ENCODE measurements around the gene MT1F. TPM values are rescaled to one million over a fixed set of nuclear protein-coding genes. Genes with fewer than 3 reads are reported as not detected.
A peak's percentile ranks its signal among the peaks of the same experiment; 100 is the strongest.
"Not testable (repeated sequence)": the region's sequence is repeated elsewhere in the genome, so short reads cannot be mapped to it uniquely, and the experiment has no call there.

Gene MT1F
- total RNA-seq, 2 donors from 2014 or later, result 3.3 to 8.8 TPM

DNA sequence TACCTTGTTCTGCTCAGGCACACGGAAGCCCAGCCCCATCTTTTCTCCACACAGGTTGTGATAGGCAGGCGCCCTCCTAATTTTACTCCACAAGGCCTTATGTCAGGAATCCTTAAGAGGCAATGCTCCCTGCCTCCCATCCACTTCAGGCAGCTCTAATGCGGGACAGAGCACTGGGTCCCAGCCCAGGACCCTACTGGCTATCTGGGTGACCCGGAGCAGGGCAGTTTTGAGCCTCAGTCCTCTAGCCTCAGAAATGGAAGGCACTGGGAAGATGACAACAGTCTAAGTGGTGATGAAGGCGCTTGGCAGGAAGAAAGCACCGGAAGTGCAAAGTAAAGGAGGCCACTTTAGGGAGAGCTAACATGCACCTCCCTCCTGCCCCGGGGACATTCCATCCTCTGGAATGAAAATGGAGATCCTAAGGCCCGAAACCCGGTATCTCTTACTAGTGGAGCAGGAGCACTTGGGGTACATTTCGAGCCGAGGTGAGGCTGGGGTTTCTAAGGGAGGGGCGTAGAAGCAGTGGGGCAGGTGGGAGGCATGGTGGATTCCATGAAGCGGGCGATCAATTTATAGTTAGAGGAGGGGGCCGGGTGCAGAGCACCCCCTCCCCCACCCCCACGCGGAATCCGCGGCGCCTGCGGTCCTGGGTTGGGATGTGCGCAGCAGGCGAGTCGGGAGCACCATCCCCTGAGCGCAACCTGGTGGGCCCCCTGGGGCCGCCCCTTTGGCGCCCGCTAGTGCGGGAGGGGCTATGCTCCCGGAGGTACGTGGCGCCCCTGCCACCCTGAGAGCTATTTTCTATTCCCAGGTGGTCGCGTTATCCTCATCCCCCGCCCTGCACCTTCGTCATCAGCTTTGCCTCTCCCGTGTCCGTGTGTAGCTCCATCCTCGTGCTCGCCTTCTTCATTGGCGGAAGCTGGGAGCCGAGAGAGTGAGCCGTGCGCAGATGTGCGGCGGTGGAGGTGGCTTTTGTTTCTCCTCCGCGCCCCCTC lies 4.9 kb downstream of the MT1F start:
- peaks cover 23% of the 10 kb centered on the region for H3K4me1 Mint-ChIP-seq
- no peaks in the 10 kb centered on the region for H3K9me3 ChIP-seq (ENCODE audit: control insufficient read depth, low read length, poor library complexity, severe bottlenecking)
- peak; percentile 72 for ATAC-seq
- no peak for DNase-seq
- H3K27ac Mint-ChIP-seq, result peak overlapping the region; percentile 83
- H3K36me3 Mint-ChIP-seq (ENCODE audit: low read depth), result no peaks in the 10 kb centered on the region
- H3K27me3 Mint-ChIP-seq, result peaks cover 6% of the 10 kb centered on the region
- H3K4me3 Mint-ChIP-seq, result peak overlapping the region; percentile 90

DNA sequence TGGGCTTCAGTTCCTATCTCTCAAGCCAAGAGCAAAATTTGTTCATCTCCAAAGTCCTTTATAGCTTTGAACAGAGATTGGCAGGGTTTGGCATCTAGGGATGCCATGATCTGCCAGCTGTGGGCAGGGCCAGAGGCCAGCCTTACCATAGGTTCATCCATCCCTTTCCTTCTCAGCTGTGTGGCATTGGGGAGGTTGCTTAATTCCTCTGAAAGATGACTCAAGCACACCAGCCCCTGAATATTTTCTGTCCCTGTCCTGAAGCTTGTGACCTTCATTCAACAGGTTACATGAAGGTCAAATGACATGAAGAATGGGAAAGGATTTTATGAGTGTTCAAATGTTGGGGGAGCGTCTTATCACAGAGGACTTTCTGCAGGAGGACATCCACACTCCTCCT lies 6.7 kb downstream of the MT1F start:
- H3K27me3 Mint-ChIP-seq, result peaks cover 24% of the 10 kb centered on the region
- H3K36me3 Mint-ChIP-seq (ENCODE audit: low read depth), result peaks cover 2% of the 10 kb centered on the region
- H3K4me1 Mint-ChIP-seq, result peaks cover 23% of the 10 kb centered on the region
- no peak for DNase-seq
- ATAC-seq, result no peak
- no peaks in the 10 kb centered on the region for H3K9me3 ChIP-seq (ENCODE audit: control insufficient read depth, low read length, poor library complexity, severe bottlenecking)
- H3K4me3 Mint-ChIP-seq, result no peak overlapping the region
- no peak overlapping the region for H3K27ac Mint-ChIP-seq

DNA sequence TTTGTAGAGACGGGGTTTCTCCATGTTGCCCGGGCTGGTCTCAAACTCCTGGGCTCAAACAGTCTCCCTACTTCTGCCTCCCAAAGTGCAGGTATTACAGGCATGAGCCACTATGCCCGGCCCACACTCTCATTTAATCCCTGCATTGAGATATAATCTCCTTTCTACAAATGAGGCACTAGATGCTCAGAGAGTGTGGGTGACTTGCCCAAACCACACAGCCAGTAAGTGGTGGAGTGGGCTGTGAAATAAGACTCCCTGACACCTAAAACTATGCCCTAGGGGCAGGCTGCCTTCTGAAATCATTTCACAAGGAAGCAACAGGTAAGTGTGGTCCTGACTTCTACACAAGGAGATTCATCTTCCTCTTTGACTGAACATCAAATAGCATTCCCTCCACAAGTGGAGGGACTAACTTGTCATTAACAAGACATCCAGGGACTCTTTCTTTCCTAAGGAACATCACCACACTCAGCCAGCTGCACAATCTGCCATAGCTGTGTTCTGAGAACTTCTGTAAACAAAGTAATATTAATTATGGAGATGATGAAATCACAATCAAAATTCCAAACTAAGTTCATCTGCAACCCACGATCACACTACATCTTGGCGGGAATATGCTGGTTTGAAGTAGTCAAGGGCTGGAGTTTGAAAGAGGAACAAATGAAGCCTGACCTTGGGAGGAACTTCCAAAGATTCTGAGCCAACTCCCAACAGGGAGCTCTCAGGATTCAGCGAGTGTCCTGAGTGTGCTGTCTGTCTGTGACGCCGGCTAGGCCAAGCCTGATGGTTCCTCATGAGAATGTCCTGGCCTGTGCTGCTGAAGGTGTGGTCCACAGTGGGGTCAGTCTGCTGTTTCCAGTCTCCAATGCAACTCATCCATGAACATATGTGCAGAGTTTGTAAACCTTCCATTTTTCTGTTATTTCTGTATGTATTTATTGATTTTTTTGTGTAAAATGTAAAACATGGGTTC lies 7.8 kb downstream of the MT1F start:
- not testable (repeated sequence) for H3K36me3 Mint-ChIP-seq (ENCODE audit: low read depth); H3K4me3 Mint-ChIP-seq; H3K9me3 ChIP-seq (ENCODE audit: control insufficient read depth, low read length, poor library complexity, severe bottlenecking); DNase-seq; H3K27ac Mint-ChIP-seq; ATAC-seq
- H3K27me3 Mint-ChIP-seq, result peaks cover 35% of the 10 kb centered on the region
- peaks cover 26% of the 10 kb centered on the region for H3K4me1 Mint-ChIP-seq

DNA sequence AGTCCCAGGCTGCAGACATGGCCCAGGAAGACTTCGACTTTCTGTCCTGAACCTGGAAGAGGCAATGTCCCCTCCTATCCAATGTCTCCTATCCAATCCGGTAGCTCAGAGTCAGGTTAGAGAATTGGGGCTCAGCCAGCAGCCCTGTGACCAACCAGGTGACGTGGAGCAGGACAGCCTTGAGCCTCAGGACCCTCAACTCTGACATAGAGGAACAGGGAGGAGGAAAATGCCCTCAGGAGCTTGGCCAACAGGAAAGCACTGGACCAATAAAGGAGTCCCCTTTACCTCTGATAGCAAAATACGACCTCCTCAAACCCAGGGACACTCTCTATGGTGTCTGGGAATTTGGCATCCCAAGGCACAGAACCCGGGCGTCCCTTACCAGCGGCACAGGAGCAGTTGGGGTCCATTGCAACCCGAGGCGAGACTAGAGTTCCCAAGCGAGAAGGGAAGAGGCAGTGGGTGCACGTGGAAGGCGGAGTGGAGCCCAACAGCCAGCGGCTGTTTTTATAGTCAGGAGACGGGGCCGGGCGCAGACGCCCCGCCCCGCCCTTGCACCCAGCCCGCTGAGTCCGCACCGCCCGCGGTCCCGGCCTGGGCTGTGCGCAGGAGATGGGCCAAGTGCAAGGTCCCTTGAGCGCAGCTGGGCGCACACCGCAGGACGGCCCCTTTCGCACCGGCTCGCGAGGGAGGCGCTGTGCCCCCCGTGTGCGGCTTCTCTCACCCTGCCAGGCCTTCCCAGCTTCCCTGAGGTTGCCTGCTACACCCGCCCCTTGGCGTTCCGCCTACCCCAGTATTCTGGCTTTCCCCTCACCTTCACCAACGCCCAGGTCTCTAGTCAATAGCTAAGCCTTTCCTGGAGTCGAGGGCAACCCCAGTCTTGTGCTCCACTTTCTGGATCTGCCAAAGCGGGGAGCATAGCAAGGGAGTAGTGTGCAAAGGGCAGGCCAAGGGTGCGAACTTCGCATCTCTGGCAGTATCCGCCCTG lies 10.1 kb downstream of the MT1F start, which contains the start of gene MT1G:
MT1G (minus strand) TSS at position 485 of the 991 bp plus-strand sequence; CDS start at position 413, 72 bp downstream.
- ATAC-seq (peak; percentile 58), DNase-seq (no peak)
- no peaks in the 10 kb centered on the region for H3K9me3 ChIP-seq (ENCODE audit: control insufficient read depth, low read length, poor library complexity, severe bottlenecking)
- peaks cover 21% of the 10 kb centered on the region for H3K4me1 Mint-ChIP-seq
- H3K36me3 Mint-ChIP-seq (ENCODE audit: low read depth), result peaks cover 2% of the 10 kb centered on the region
- peak within 1 kb of the TSS; percentile 71 for H3K4me3 Mint-ChIP-seq
- H3K27ac Mint-ChIP-seq, result no peak within 1 kb of the TSS
- H3K27me3 Mint-ChIP-seq, result peaks cover 45% of the 10 kb centered on the region

DNA sequence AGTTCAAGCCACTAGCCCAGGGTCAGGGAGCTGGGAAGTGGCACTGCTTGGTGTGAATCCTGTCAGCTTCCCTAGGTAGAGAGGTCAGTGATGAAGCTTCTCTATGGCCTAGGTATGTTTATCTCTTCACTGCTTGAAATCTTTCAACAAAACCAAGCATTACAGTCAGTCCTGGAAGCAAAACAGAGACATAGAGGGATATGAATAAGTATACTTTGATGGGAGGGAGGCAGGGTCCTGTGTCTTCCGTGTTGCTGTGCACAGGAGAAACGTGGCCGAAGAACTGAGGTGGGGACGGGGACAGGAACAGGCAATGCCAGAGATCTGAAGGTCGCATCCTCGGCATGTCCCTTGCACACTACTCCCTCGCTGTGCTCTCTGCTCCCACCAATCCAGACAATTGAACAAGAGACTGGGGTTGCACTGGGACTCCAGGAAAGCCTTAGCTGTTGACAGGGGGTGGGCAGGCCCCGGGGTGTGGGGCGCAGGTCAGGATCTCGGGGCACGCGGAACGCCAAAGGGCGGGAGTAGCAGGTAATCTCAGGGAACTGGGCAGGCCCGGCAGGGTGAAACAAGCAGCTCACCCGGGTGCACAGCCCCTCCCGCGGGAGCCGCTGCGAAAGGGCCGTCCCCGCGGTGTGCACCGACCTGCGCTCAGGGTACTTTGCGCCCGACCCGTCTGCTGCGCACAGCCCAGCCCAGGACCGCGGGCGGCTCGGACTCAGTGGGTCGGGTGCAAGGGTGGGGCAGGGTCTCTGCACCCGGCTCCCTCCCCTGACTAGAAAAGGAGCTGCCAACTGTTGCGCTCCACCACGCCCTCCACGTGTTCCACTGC lies 11.5 kb downstream of the MT1F start, which contains the start of gene MT1H:
MT1H (plus strand) TSS at position 810 of the 835 bp plus-strand sequence. CDS start 71 bp downstream, outside the sequence.
- ATAC-seq, result peak; percentile 40
- DNase-seq, result no peak
- Mint-ChIP-seq H3K27ac (no peak within 1 kb of the TSS), H3K36me3 (ENCODE audit: low read depth) (peaks cover 2% of the 10 kb centered on the region), H3K4me1 (peaks cover 16% of the 10 kb centered on the region), H3K4me3 (peak within 1 kb of the TSS; percentile 71), H3K27me3 (peaks cover 55% of the 10 kb centered on the region)
- H3K9me3 ChIP-seq (ENCODE audit: control insufficient read depth, low read length, poor library complexity, severe bottlenecking), result no peaks in the 10 kb centered on the region

DNA sequence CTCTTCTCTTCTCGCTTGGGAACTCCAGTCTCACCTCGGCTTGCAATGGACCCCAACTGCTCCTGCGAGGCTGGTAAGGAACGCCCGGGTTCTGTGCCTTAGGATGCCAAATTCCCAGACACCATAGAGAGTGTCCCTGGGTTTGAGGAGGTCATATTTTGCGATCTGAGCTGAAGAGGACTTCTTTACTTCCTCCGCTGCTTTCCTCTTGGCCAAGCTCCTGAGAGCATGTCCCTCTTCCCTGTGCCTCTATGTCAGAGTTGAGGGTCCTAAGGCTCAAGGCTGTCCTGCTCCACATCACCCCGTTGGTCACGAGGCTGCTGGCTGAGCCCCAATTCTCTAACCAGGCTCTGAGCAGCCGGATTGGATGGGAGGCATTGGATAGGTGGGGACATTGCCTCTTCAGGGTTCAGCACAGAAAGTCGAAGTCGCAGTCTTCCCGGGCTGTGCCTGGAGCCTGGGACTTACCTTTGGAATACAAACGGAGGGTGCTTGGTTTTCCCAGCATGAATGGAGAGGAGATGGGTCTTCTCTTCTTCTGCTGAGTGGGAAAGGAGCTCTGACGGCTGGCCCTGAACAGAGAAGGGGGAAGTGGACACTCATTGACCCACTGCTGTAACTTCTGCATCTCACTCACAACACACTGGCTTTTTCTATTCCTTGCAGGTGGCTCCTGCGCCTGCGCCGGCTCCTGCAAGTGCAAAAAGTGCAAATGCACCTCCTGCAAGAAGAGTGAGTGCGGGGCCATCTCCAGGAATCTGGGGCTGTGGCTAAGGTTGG lies 12.3 kb downstream of the MT1F start:
- Mint-ChIP-seq H3K36me3 (ENCODE audit: low read depth) (peaks cover 2% of the 10 kb centered on the region), H3K27ac (no peak overlapping the region), H3K4me3 (peak overlapping the region; percentile 31), H3K27me3 (peaks cover 60% of the 10 kb centered on the region), H3K4me1 (peaks cover 18% of the 10 kb centered on the region)
- ATAC-seq (no peak), DNase-seq (no peak)
- no peaks in the 10 kb centered on the region for H3K9me3 ChIP-seq (ENCODE audit: control insufficient read depth, low read length, poor library complexity, severe bottlenecking)

DNA sequence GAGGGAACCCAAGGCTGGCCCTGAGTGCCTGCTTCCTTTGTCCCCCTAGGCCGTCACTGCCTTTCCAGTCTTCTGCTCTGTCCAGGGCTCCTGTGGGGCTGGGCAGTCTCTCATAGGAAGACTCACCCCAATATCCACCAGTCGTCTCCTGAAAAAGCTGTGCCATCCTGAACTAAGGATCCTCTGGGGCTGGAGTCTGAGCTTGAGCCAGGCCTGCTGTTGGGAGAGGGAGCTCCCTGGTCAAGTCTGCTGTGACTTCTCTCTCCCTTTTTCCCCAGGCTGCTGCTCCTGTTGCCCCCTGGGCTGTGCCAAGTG lies 12.8 kb downstream of the MT1F start:
- ATAC-seq, result no peak
- Mint-ChIP-seq H3K4me1 (peaks cover 20% of the 10 kb centered on the region), H3K36me3 (ENCODE audit: low read depth) (peaks cover 2% of the 10 kb centered on the region), H3K27ac (no peak overlapping the region), H3K27me3 (peaks cover 65% of the 10 kb centered on the region), H3K4me3 (no peak overlapping the region)
- no peaks in the 10 kb centered on the region for H3K9me3 ChIP-seq (ENCODE audit: control insufficient read depth, low read length, poor library complexity, severe bottlenecking)
- DNase-seq, result no peak

DNA sequence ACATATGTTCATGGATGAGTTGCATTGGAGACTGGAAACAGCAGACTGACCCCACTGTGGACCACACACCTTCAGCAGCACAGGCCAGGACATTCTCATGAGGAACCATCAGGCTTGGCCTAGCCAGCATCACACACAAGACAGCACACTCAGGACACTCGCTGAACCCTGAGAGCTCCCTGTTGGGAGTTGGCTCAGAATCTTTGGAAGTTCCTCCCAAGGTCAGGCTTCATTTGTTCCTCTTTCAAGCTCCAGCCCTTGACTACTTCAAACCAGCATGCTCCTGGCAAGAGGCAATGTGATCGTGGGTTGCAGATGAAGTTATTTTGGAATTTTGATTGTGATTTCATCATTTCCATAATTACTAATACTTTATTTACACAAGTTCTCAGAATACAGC lies 13.9 kb downstream of the MT1F start:
- H3K27me3 Mint-ChIP-seq, result peaks cover 67% of the 10 kb centered on the region
- H3K4me3 Mint-ChIP-seq; H3K9me3 ChIP-seq (ENCODE audit: control insufficient read depth, low read length, poor library complexity, severe bottlenecking); DNase-seq; H3K36me3 Mint-ChIP-seq (ENCODE audit: low read depth); ATAC-seq; H3K27ac Mint-ChIP-seq: not testable (repeated sequence)
- H3K4me1 Mint-ChIP-seq, result peaks cover 21% of the 10 kb centered on the region

DNA sequence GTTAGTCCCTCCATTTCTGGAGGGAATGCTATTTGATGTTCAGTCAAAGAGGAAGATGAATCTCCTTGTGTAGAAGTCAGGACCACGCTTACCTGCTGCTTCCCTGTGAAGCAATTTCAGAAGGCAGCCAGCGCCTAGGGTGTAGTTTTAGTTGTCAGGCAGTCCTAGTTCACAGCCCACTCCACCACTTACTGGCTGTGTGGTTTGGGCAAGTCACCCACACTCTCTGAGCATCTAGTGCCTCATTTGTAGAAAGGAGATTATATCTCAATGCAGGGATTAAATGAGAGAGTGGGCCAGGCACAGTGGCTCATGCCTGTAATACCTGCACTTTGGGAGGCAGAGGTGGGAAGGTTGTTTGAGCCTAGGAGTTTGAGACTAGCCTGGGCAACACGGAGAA lies 14.4 kb downstream of the MT1F start:
- not testable (repeated sequence) for H3K27ac Mint-ChIP-seq; H3K9me3 ChIP-seq (ENCODE audit: control insufficient read depth, low read length, poor library complexity, severe bottlenecking); H3K36me3 Mint-ChIP-seq (ENCODE audit: low read depth); H3K4me3 Mint-ChIP-seq; ATAC-seq; DNase-seq
- H3K27me3 Mint-ChIP-seq, result peaks cover 66% of the 10 kb centered on the region
- H3K4me1 Mint-ChIP-seq, result peaks cover 21% of the 10 kb centered on the region

DNA sequence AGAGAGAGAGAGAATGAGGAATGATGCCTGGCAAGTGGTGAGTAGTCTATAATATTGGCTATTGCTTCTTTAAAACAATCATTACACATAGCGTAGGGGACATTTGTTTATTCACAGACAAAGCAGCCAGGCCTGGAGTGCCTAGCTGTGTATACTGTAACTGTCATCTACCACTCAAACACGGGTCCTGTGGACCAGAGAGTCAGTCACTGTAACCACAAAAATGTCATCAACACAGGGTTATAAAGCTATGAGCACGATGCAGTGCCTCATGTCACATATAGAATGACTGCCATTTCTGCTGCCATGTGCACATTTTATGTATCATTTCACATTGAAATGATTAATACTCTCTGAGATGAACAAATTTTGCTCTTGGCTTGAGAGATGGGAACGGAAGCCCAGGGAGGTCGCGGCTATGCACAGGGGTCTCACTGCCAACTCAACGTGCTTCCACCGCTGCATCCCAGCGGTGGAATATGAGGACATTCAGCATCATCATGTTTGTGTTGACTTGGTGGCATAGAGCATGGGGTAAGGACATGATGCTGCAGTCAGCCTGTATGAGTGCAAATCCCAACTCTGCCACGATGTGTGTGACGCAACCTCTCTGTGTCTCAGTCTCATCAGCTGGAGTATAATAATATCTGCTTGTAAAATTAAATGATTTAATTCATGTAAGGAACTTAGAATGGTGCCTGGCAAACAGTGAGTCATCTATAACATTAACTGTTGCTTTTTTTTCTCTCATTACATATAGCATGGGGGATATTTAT lies 15.2 kb downstream of the MT1F start:
- ATAC-seq, result no peak
- Mint-ChIP-seq H3K27me3 (peaks cover 58% of the 10 kb centered on the region), H3K4me3 (no peak overlapping the region), H3K27ac (no peak overlapping the region), H3K36me3 (ENCODE audit: low read depth) (peaks cover 2% of the 10 kb centered on the region), H3K4me1 (peaks cover 18% of the 10 kb centered on the region)
- DNase-seq, result no peak
- no peaks in the 10 kb centered on the region for H3K9me3 ChIP-seq (ENCODE audit: control insufficient read depth, low read length, poor library complexity, severe bottlenecking)
